Stimulated activated CD8-positive, alpha-beta memory T cell treated with anti-CD3 and anti-CD28 coated beads, Interleukin-4, amount 100 ng/mL, for 1 hour (primary cell): ENCODE data around the gene TMEM178B.
"Not testable (repeated sequence)": the region's sequence is repeated elsewhere in the genome, so short reads cannot be mapped to it uniquely, and the experiment has no call there.

Source experiments
- DNase-seq, 2 donors: peaks; one replicate each; pipeline ENCODE4 v3.0.0-alpha.2; 2020; ENCODE audit warnings: low read depth in 2 of 2, low spot score in 1 of 2

Gene TMEM178B

DNA sequence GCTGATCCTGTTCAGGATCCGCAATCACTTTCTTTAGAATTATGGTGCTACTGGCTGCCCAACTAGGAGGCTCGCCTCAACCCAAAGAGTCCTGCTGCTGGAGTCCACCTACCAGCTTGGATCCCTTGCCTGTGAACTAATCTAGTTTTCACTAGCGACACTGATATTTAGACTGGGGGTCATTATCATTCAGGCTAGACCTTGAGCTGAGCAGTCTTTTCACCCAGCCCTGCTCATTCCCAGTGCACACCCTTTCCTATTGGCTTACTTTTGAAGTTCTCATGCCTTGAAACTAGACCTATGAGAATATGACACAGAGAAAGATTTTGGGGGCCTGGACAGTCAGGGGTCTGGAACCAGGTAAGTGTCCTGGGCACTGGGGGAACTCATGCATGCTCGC, 107.9 kb downstream of the TMEM178B start:
- no peak for DNase-seq

- DNase-seq = no peak
Observed at GRCh38 chr7:141184532-141185190, 110.8 kb downstream of the TMEM178B start.

GRCh38 chr7:141185369-141185967, 111.6 kb downstream of the TMEM178B start:
- no peak for DNase-seq

- no peak for DNase-seq
Observed at GRCh38 chr7:141189231-141189630, 115.4 kb downstream of the TMEM178B start.

DNA sequence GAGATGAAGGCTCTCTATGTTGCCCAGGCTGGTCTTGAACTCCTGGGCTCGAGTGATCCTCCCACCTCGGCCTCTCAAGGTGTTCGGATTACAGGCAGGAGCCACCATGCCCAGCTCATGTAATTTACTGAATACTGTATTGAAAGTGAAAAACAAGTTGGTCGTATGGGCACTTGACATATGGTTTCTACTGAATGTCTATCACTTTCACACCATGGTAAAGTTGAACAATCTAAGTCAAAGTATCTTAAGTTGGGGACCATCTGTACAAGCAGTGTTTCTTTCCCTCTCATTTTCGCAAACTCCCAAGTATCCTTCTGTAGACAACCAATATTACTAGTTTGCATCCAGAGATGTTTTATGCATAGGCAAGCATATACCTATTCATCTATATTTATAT, 116.6 kb downstream of the TMEM178B start:
- no peak for DNase-seq

DNA sequence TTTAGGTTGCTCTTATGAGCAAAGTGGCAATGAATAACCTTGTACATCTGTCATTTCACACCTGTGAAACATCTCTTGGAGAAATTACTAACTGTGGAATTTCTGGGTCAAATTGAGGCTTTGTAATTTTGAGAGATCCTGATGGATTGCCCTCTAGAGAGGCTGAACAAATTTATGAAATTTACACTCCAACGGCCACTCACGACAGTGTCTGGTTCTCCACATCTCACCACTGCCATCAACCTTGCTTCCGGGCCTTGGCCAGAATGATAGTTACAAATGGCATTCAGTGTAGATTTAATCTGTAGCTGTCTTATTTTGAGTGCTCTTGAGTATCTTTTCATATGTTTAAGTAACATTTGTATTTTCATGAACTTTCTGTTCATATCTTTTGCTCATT, 117.4 kb downstream of the TMEM178B start:
- no peak for DNase-seq

- DNase-seq = no peak
Observed at GRCh38 chr7:141193066-141193465, 119.2 kb downstream of the TMEM178B start.

DNA sequence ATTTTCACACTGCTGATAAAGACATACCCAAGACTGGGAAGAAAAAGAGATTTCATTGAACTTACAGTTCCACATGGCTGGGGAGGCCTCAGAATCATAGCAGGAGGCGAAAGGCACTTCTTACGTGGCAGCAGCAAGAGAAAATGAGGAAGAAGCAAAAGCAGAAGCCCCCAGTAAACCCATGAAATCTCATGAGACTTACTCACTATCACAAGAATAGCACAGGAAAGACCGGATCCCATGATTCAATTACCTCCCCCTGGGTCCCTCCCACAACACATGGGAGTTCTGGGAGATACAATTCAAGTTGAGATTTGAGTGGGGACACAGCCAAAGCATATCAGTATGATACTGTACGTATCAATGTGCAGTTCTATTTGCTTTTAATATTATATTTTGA, 121.9 kb downstream of the TMEM178B start:
- DNase-seq = not testable (repeated sequence)

- DNase-seq = no peak
Observed at GRCh38 chr7:141198194-141198958, 124.5 kb downstream of the TMEM178B start.

GRCh38 chr7:141200191-141201108, 126.6 kb downstream of the TMEM178B start:
- no peak for DNase-seq

DNA sequence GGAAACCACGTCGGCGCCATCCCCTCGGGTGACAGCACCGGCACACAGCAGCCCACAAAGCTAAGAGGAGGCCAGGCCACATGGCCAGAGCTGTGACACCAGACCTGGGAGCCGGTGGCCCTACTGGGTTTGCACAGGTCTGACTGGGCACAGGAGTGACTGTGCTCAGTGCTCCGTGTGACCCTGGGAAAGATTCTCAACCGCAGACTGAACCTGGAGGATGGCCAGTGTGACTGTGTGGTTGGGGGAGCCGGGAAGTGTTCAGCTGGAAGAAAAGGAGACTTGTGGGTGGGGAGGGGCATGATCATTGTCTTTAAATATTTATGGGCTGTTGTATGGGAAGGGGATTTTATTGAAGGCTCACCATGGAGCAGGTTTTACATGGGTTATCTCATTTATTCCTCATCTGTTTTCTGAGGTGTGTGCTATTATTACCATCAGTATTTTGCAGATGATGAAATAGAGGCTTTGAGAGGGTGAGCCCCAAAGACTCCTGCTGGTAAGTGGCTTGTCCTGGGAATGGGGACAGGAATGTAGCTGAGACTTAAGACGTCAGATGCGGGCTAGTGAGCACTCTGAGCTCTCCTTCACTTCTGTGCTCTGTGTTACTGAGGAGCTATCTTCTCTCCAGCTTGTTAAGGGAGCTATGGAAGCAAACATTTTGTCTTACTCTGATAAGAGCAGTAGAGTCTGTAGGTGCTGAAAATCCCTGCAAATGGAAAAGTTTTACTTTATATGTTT, 127.5 kb downstream of the TMEM178B start:
- no peak for DNase-seq

DNA sequence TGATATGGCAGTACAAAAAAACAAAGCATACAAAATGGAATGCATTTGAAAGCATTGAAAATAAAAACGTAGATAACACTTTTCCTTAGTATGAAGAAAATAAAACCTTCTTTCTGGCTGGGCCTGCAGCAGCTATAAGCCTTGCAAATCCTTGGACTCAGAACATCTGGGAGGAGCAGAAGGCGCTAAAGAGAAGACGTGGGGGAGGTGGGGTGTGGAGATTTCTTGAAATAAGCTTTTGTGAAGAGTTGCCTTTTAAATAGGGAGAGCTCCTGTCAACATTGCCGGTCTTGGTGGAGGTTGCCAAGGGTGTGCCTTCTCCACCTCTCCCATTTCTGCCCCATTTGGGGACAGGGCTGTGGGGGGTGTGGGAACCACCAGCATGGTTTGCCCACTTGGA, 128.7 kb downstream of the TMEM178B start:
- no peak for DNase-seq

GRCh38 chr7:141203177-141203576, 129.3 kb downstream of the TMEM178B start:
- DNase-seq = no peak

GRCh38 chr7:141203586-141203985, 129.7 kb downstream of the TMEM178B start:
- DNase-seq = no peak

GRCh38 chr7:141207661-141208060, 133.8 kb downstream of the TMEM178B start:
- DNase-seq = no peak

GRCh38 chr7:141208539-141208938, 134.7 kb downstream of the TMEM178B start:
- no peak for DNase-seq

DNA sequence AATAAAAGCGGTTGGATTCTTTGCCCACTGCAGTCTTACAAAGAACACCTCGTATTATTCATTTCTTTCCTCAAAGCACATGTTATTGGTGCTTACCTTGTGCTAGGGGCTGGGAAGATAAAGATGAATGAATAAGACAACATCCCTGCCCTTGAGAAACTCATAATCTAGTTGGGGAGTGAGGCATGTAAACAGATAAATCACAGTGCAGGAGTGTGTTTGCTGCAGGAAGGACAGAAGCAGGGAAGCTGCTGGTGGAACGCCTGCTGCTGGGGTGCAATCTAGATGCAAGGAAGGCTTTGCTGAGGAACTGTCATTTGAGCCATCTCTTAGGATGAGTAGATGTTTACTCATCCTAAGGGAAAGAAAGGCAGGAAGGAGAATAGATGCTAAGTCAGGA, 135.6 kb downstream of the TMEM178B start:
- DNase-seq = no peak

GRCh38 chr7:141210862-141211261, 137.0 kb downstream of the TMEM178B start:
- no peak for DNase-seq

GRCh38 chr7:141213226-141213625, 139.4 kb downstream of the TMEM178B start:
- no peak for DNase-seq

GRCh38 chr7:141217938-141218337, 144.1 kb downstream of the TMEM178B start:
- no peak for DNase-seq

GRCh38 chr7:141218941-141219340, 145.1 kb downstream of the TMEM178B start:
- no peak for DNase-seq
